ENCODE results near the gene PURB. TPM values are rescaled to one million over a fixed set of nuclear protein-coding genes. Genes with fewer than 3 reads are reported as not detected.
A peak's percentile ranks its signal among the peaks of the same experiment; 100 is the strongest.
"Not testable (repeated sequence)": the region's sequence is repeated elsewhere in the genome, so short reads cannot be mapped to it uniquely, and the experiment has no call there.

Gene PURB
- polyA plus RNA-seq, 1 of the 3 experiments (the other 2 are of a cell fraction), result 4.8 TPM

DNA sequence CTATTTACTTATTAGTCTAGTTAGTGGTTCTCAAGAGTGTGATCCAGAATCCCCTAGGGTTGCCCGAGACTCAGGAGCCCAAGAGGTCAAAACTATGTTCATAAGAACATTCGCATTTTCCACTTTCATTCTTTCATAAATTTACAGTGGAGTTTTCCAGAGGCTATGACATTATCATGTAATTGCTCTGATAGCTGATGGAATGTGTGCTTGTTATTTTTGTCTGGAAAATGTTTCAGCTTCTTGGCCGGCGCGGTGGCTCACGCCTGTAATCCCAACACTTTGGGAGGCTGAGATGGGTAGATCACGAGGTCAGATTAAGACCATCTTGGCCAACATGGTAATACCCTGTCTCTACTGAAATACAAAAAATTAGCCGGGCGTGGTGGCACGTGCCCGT is 10.1 kb downstream of the PURB start:
- Histone ChIP-seq H3K9me2 (no peaks in the 10 kb centered on the region), H3K9ac (no peak overlapping the region), H4K20me1 (ENCODE audit: insufficient read depth) (peaks cover 44% of the 10 kb centered on the region), H3K9me3 (no peaks in the 10 kb centered on the region), H3K4me3 (ENCODE audit: low read depth in 2 of 2, low read length in 1 of 2) (no peak overlapping the region), H3K4me2 (no peak overlapping the region), H3K27me3 (ENCODE audit: insufficient read depth) (no peaks in the 10 kb centered on the region), H3K36me3 (replicated peaks in 1 of 2; ENCODE audit: control insufficient read depth in 1 of 2, insufficient read depth in 2 of 2, low read length in 1 of 2) (peaks cover 29 to 37% of the 10 kb centered on the region in 2 experiments), H3F3A (replicated peaks; ENCODE audit: insufficient read depth) (peaks cover 38% of the 10 kb centered on the region), H3K4me1 (ENCODE audit: control insufficient read depth in 1 of 2, insufficient read depth in 2 of 2, low read depth in 1 of 2, low read length in 1 of 2) (peaks cover 0 to 3% of the 10 kb centered on the region in 2 experiments; a peak in 2 of 4 replicates), H3K79me2 (ENCODE audit: insufficient read depth) (peaks cover 48% of the 10 kb centered on the region), H2AFZ (ENCODE audit: low read depth) (no peak overlapping the region), H3K27ac (ENCODE audit: low read depth in 2 of 2, low read length in 1 of 2) (no peak overlapping the region)
- CTCF ChIA-PET, result interaction anchor here (0.8 to 4.0 kb wide), 5 partner anchors 10 to 261 kb away, joined by 3 to 28 read pairs (median 4); partner anchors contain the start of gene H2AZ2
- 94% methylated on average over 11 of the region's 11 CpGs for whole genome bisulfite sequencing (ENCODE audit: low lambda C conversion rate)
- TF ChIP-seq YY1 (IDR thresholded peaks at IDR 0.05; ENCODE audit: low read depth) (no peak), POLR2AphosphoS5 (IDR thresholded peaks at IDR 0.05; ENCODE audit: low read depth, low read length) (0 out of 2 replicates have a peak, but pooled peaks have one; percentile 14)
- DNase-seq, result no peak
- POLR2A ChIA-PET, result interaction anchor here (1.1 kb wide), 1 partner anchor 293 kb away, joined by 3 read pairs; no protein-coding TSS in a partner anchor

DNA sequence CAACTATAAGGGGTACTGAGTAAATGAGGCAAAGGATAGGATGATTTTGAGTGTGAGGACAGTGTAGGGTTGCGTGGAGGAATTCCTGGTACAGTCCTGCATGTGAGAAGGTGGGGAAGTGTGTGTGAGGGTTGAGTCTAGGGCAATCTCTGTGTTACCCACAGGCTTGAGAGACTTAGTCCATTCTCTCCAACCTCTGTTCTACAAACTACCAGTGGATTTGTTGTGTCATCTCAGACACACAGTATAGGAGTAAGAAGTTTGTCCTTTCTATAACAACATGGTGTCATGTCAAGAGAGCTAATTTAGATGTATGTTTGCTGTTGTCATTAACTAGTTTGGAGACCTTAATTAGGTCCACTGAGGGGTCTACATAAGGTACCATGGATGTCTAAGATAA is 12.5 kb downstream of the PURB start:
- H4K20me1 ChIP-seq (ENCODE audit: insufficient read depth), result peaks cover 21% of the 10 kb centered on the region
- peaks cover 26% of the 10 kb centered on the region for H3F3A ChIP-seq (replicated peaks; ENCODE audit: insufficient read depth)
- no peak for TF ChIP-seq POLR2AphosphoS5 (IDR thresholded peaks at IDR 0.05; ENCODE audit: low read depth, low read length)
- TF ChIP-seq NRF1 (IDR thresholded peaks at IDR 0.05; ENCODE audit: low read depth, low read length), result no peak
- no peak for TF ChIP-seq SMC3 (IDR thresholded peaks at IDR 0.05; ENCODE audit: low read depth, low read length)
- TF ChIP-seq EZH2phosphoT487 (IDR thresholded peaks at IDR 0.05; ENCODE audit: borderline replicate concordance, low read depth), result no peak
- TF ChIP-seq, protein P1, sequence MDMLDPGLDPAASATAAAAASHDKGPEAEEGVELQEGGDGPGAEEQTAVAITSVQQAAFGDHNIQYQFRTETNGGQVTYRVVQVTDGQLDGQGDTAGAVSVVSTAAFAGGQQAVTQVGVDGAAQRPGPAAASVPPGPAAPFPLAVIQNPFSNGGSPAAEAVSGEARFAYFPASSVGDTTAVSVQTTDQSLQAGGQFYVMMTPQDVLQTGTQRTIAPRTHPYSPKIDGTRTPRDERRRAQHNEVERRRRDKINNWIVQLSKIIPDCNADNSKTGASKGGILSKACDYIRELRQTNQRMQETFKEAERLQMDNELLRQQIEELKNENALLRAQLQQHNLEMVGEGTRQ (IDR thresholded peaks at IDR 0.05; ENCODE audit: borderline replicate concordance, low read depth, low read length), result no peak
- TF ChIP-seq JUND (IDR thresholded peaks at IDR 0.05), result no peak
- no peak for TF ChIP-seq CHD2 (IDR thresholded peaks at IDR 0.05; ENCODE audit: low read length, partially characterized antibody)
- no peak for TF ChIP-seq FOSL2 (IDR thresholded peaks at IDR 0.05; ENCODE audit: borderline replicate concordance, low read depth)
- no peak for TF ChIP-seq FOXJ3 (CRISPR knock-in tag; IDR thresholded peaks at IDR 0.05)
- TF ChIP-seq, protein P2, sequence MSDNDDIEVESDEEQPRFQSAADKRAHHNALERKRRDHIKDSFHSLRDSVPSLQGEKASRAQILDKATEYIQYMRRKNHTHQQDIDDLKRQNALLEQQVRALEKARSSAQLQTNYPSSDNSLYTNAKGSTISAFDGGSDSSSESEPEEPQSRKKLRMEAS (IDR thresholded peaks at IDR 0.05; ENCODE audit: low read depth), result no peak
- no peak for TF ChIP-seq ELF1 (IDR thresholded peaks at IDR 0.05)
- no peak for TF ChIP-seq NFIC (IDR thresholded peaks at IDR 0.05; ENCODE audit: borderline replicate concordance)
- no peak for TF ChIP-seq RFX5 (IDR thresholded peaks at IDR 0.05; ENCODE audit: low read length)
- TF ChIP-seq TCF12 (IDR thresholded peaks at IDR 0.05), result no peak
- no peak for TF ChIP-seq EP300 (IDR thresholded peaks at IDR 0.05; ENCODE audit: borderline replicate concordance in 1 of 2, low read depth in 1 of 2, low read length in 1 of 2)
- TF ChIP-seq, protein P3, sequence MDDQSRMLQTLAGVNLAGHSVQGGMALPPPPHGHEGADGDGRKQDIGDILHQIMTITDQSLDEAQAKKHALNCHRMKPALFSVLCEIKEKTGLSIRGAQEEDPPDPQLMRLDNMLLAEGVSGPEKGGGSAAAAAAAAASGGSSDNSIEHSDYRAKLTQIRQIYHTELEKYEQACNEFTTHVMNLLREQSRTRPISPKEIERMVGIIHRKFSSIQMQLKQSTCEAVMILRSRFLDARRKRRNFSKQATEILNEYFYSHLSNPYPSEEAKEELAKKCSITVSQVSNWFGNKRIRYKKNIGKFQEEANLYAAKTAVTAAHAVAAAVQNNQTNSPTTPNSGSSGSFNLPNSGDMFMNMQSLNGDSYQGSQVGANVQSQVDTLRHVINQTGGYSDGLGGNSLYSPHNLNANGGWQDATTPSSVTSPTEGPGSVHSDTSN (IDR thresholded peaks at IDR 0.05), result no peak
- H2AFZ ChIP-seq (ENCODE audit: low read depth), result no peak overlapping the region
- H3K27ac ChIP-seq (ENCODE audit: low read depth in 2 of 2, low read length in 1 of 2), result no peak overlapping the region
- H3K36me3 ChIP-seq (replicated peaks in 1 of 2; ENCODE audit: control insufficient read depth in 1 of 2, insufficient read depth in 2 of 2, low read length in 1 of 2), result peaks cover 10 to 12% of the 10 kb centered on the region in 2 experiments
- no peaks in the 10 kb centered on the region for H3K9me3 ChIP-seq
- no peaks in the 10 kb centered on the region for H3K27me3 ChIP-seq (ENCODE audit: insufficient read depth)
- DNase-seq, result no peak
- H3K4me2 ChIP-seq, result no peak overlapping the region
- 92% methylated on average over 1 of the region's 1 CpG for WGBS (ENCODE audit: low lambda C conversion rate)
- no peak overlapping the region for H3K4me3 ChIP-seq (ENCODE audit: low read depth in 2 of 2, low read length in 1 of 2)
- no peak overlapping the region for H3K9ac ChIP-seq
- POLR2A ChIA-PET, result no interaction called here
- peaks cover 23% of the 10 kb centered on the region for H3K79me2 ChIP-seq (ENCODE audit: insufficient read depth)
- CTCF ChIA-PET, result interaction anchor here (1.6 to 4.0 kb wide), 4 partner anchors 15 to 263 kb away, joined by 3 to 28 read pairs (median 10); partner anchors contain the start of gene H2AZ2
- H3K9me2 ChIP-seq, result no peaks in the 10 kb centered on the region
- H3K4me1 ChIP-seq (ENCODE audit: control insufficient read depth in 1 of 2, insufficient read depth in 2 of 2, low read depth in 1 of 2, low read length in 1 of 2), result 0 out of 4 replicates have a peak, but pooled peaks cover 0 to 1% of the 10 kb centered on the region in 2 experiments

DNA sequence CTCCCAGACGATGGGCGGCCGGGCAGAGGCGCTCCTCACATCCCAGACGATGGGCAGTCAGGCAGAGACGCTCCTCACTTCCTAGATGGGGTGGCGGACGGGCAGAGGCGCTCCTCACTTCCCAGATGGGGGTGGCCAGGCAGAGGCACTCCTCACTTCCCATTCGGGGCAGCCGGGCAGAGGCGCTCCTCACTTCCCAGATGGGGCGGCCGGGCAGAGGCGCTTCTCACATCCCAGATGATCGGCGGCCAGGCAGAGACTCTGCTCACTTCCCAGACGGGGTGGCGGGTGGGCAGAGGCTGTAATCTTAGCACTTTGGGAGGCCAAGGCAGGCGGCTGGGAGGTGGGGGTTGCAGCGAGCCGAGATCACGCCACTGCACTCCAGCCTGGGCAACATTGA is 13.4 kb downstream of the PURB start:
- H3K4me1 ChIP-seq (ENCODE audit: control insufficient read depth in 1 of 2, insufficient read depth in 2 of 2, low read depth in 1 of 2, low read length in 1 of 2); H3K9ac ChIP-seq; POLR2A ChIA-PET; H3K9me3 ChIP-seq; H3K27me3 ChIP-seq (ENCODE audit: insufficient read depth); H3K36me3 ChIP-seq (replicated peaks in 1 of 2; ENCODE audit: control insufficient read depth in 1 of 2, insufficient read depth in 2 of 2, low read length in 1 of 2); DNase-seq; H3K27ac ChIP-seq (ENCODE audit: low read depth in 2 of 2, low read length in 1 of 2); H3K4me2 ChIP-seq; H3K9me2 ChIP-seq; H2AFZ ChIP-seq (ENCODE audit: low read depth); H3K4me3 ChIP-seq (ENCODE audit: low read depth in 2 of 2, low read length in 1 of 2): not testable (repeated sequence)
- peaks cover 14% of the 10 kb centered on the region for H4K20me1 ChIP-seq (ENCODE audit: insufficient read depth)
- CTCF ChIA-PET, result interaction anchor here (2.0 to 4.0 kb wide), 3 partner anchors 14 to 264 kb away, joined by 9 to 28 read pairs (median 10); partner anchors contain the start of gene H2AZ2
- WGBS (ENCODE audit: low lambda C conversion rate), result 90% methylated on average over 13 of the region's 23 CpGs
- peaks cover 27% of the 10 kb centered on the region for H3F3A ChIP-seq (replicated peaks; ENCODE audit: insufficient read depth)
- peaks cover 15% of the 10 kb centered on the region; the same call in 1 of the 2 replicates for H3K79me2 ChIP-seq (ENCODE audit: insufficient read depth)

DNA sequence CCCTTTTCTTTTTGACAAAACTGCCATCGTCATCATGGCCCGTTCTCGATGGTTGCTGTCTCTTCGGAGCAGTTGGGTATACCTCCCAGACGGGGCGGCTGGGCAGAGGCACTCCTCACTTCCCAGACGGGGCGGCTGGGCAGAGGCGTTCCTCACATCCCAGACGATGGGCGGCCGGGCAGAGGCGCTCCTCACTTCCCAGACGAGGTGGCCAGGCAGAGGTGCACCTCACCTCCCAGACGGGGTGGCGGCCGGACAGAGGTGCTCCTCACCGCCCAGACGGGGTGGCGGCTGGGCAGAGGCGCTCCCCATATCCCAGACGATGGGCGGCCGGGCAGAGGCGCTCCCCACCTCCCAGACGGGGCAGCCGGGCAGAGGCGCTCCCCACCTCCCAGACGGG is 14.6 kb downstream of the PURB start:
- H4K20me1 ChIP-seq (ENCODE audit: insufficient read depth); H3K36me3 ChIP-seq (replicated peaks in 1 of 2; ENCODE audit: control insufficient read depth in 1 of 2, insufficient read depth in 2 of 2, low read length in 1 of 2); H3K9me2 ChIP-seq; CTCF ChIA-PET; POLR2A ChIA-PET; H3K9me3 ChIP-seq; H2AFZ ChIP-seq (ENCODE audit: low read depth); DNase-seq; H3K4me2 ChIP-seq; H3K79me2 ChIP-seq (ENCODE audit: insufficient read depth); H3K9ac ChIP-seq; H3K27me3 ChIP-seq (ENCODE audit: insufficient read depth); H3K27ac ChIP-seq (ENCODE audit: low read depth in 2 of 2, low read length in 1 of 2); H3K4me3 ChIP-seq (ENCODE audit: low read depth in 2 of 2, low read length in 1 of 2): not testable (repeated sequence)
- Histone ChIP-seq H3F3A (replicated peaks; ENCODE audit: insufficient read depth) (peaks cover 18% of the 10 kb centered on the region), H3K4me1 (ENCODE audit: control insufficient read depth in 1 of 2, insufficient read depth in 2 of 2, low read depth in 1 of 2, low read length in 1 of 2) (0 out of 4 replicates have a peak, but pooled peaks cover 0 to 12% of the 10 kb centered on the region in 2 experiments)
- 92% methylated on average over 15 of the region's 29 CpGs for WGBS (ENCODE audit: low lambda C conversion rate)

Measured in SK-N-SH (cell line).